NCI-H2029 (cell line): ENCODE results near the gene RAPGEF1.

Experiments
- DNase-seq: peaks from one replicate; lab custom pipeline; 2025; lab: John Stamatoyannopoulos, UW

RAPGEF1 gene

GRCh38 chr9:131625508-131625787 is 114.4 kb downstream of the RAPGEF1 start:
- DNase-seq: no peak

DNA sequence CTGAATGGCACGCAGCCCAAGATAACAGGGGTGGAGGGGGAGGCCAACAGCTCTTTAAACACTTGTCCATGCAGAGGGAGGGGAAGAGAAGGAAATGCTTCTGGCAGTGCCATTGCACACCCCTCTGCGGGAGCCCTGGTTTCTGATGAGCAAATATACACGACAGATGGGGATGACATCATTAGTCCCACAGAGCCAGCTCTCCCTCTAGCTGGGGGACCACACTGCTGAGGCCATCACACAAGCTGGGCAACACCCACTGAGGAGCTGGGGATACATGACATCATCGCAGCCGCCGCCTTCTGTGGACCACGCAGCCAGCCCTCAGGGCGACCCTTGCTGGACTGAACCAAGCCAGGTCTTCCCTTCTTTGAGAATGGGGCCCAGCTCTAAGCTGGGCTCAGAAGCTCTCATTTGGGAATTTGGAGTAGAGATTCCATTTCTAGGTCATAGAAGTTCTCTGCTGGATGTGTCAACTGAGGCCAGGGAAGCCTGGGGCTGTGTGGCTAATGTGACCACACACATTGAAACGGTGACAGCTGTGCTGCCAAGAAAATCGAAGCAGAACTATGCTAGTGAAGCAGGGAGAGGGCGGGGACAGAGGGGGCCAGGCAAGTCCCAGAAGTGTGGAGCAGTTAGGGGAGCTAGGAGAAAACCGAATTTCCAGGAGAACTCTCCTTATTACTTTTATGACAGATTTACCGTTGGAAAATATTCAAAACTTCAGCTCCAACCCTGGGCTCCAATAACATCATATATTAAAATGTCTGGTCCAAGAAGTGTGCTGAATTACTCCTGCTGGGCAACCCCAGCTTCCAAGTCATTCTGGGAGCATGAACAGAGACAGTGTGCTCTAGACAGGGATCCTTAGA is 115.0 kb downstream of the RAPGEF1 start:
- peak; percentile 40 for DNase-seq

- no peak for DNase-seq
Observed at GRCh38 chr9:131623655-131624330, 116.1 kb downstream of the RAPGEF1 start.

- DNase-seq: no peak
Observed at GRCh38 chr9:131622523-131622922, 117.4 kb downstream of the RAPGEF1 start.

DNA sequence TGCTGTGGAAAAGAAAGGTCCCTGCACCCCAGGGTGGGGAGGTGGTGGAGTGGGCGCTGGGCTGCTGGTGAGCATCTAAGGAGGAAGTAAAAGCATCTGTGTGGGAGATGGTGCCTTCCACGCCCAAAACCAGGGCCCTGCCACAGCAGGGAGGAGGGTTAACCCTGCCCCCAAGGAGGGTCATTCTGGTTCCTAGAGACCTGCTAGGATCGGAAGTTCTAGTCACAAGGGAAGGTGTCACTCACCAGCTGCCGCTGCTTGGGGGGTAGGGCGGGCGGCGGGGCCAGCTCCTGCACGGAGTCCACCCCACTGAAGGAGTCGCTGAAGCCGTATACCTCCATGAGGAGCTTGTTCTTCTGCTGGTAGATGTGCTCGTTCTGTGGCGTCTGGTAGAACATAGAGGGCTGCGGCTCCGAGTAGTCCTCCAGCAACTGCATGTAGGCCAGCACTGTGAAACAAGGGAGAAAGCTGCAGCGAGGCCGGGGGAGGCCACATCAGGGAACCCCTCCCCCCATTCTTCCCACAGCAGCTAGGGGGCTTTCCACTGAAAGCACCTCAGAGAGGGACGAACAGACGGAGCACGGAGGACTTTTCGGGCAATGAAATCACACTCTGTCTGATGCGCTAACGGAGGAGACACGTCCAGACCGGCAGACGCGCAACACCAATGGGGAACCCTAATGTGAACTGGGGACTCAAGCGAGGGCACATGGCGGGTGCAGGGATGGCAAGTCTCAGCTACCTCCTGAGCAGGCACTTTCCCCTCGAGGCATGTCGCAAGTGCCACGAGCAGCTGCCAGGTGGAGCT is 118.1 kb downstream of the RAPGEF1 start:
- no peak for DNase-seq

- no peak for DNase-seq
Observed at GRCh38 chr9:131620764-131621520, 118.9 kb downstream of the RAPGEF1 start.

- peak; percentile 48 for DNase-seq
Observed at GRCh38 chr9:131619680-131620079, 120.2 kb downstream of the RAPGEF1 start.

DNA sequence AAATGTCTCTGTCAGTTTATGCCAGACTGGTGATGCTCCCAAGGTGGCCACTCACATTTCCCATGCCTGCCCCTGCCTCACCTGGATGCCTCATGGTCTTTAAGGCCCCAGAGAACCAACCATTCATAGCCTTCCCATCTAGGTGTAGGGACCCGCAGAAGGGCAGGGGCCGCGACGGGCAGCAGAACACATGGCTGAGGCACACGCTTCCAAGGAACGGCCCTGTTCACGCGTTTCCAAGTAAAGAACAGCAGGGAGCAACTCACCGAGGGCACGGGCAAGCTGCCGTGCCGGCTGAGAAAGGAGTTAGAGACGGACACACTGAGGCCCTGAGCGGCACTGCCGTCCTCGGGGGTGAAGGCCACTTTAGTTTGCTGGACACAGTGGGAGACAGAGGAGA is 121.1 kb downstream of the RAPGEF1 start:
- DNase-seq: no peak

- DNase-seq: peak; percentile 93
Observed at GRCh38 chr9:131618071-131618479, 121.8 kb downstream of the RAPGEF1 start.

- no peak for DNase-seq
Observed at GRCh38 chr9:131617611-131618010, 122.3 kb downstream of the RAPGEF1 start.

DNA sequence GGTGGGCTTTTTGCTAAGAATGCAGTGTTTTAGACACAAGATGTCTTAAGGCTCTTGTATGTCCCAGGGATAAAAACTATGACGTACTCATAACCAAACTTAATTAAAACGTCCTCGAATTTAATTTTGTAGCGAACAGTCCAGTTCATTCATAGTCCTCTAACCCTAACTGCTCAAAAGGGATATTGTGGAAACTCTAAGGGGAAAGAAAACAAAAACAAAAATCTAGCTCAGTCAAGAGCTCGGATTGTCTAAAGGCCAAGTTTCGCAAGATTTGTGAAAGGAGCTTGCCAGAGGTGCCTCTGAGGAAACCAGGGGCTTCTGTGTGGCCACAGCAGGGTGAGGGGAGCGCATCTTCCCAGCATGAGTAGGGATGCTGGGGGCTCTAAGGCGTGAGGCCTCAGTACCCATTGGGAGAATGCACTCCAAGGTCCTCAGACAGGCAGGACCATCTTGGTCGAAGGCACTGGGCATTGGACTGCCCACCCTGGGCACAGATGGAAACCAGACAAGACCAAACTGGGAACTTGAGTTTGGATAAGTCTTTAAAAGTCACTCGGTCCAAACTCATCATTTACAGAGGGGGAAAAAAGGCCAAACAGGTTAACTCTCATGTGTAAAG is 122.8 kb downstream of the RAPGEF1 start:
- DNase-seq: no peak

- no peak for DNase-seq
Observed at GRCh38 chr9:131614340-131614915, 125.4 kb downstream of the RAPGEF1 start.

DNA sequence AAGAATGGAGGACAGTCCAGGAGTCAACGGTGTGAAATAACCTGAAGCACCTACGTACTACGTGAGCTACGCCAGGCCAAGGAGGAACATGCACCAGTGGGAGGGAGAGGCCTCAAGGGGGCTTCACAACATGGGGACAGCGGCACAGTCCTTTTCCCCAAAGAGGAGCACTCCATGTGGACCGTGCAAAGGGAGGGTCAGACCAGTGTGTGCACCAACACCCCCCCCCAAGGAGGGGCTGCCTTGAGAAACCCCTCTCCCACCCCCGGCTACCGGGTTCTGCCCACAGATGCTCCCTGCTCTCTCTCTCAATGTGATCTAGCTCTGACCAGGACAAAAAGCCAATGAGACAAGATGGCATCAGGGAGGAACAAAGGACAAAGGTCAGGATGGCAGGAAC is 126.0 kb downstream of the RAPGEF1 start:
- no peak for DNase-seq

- no peak for DNase-seq
Observed at GRCh38 chr9:131612851-131613250, 127.0 kb downstream of the RAPGEF1 start.

DNA sequence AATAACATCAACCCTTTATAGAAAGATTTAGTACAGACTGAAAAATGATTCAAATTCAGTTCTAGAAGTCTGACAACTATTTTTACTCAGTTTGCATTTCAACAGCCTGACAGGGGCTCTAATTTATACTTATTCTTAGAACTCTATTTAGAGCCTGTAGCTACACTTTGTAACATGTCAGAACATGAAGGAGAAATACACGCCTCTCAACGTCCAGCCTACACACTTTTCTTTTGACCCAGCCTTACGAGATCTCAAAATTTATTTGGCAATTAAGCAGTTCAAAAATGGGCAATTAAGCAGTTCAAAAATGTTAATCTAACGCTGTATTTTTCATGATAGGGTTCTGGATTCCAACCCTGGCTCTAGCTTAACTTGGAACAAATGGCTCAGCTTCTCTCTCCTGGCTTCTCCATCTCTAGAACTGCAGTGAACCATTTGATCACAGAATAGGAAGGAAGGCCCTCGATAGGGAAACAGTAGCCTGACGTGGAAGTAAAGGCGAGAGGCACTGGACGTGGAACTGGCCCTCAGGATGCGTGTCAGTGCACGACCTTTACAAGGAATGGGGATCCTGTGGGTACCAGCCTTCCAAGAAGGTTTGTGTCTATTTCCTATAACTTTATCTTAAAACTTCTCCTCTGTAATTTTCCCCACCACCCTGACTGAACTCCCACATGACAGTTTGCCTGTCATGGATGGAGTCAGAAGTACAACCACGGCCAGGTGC is 128.1 kb downstream of the RAPGEF1 start:
- no peak for DNase-seq

DNA sequence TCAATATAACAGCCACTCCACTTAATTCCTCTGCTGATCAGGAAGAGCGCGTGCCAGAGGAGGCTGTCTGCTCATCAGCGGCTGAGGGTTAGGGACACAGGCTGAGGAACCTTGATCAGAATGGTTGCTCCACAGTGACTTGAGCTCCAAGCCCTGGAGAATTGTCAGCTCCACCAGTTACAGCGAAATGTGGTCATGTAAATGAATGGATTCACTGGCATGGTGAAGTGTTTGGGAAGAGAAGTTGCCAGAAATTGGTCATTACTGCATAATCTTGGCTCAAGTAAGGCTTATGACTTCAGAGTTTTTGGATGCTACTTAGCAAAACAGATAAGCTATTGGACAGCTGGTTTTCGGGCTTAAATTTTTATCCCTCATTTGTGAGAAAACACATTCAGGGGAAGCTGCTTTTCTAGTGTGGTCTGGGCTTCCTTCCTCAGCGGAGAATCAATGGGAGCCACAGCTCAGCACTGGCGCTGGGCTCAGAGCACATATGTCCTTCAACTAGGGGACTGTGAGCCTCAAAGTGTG is 129.6 kb downstream of the RAPGEF1 start:
- no peak for DNase-seq

GRCh38 chr9:131609099-131609830 is 130.6 kb downstream of the RAPGEF1 start:
- DNase-seq: no peak

- DNase-seq: no peak
Observed at GRCh38 chr9:131608493-131609037, 131.3 kb downstream of the RAPGEF1 start.

- DNase-seq: no peak
Observed at GRCh38 chr9:131607591-131607990, 132.3 kb downstream of the RAPGEF1 start.
